ENCODE results near the gene FGGY. TPM values are rescaled to one million over a fixed set of nuclear protein-coding genes. Genes with fewer than 3 reads are reported as not detected.

Gene FGGY
- total and polyA plus RNA-seq, 8 donors, result 6.2 to 27.0 (median 16.0) TPM

GRCh38 chr1:59541161-59541560 is 244.3 kb downstream of the FGGY start:
- FAIRE-seq (no peak), DNase-seq (no peak), ATAC-seq (no peak)
- TF ChIP-seq CTCF (IDR thresholded peaks at IDR 0.05), result no peak
- intact Hi-C loops (cut with DNase I), result no loop called here
- H3K27ac ChIP-seq, result peak overlapping the region in 2 of 4 donors; percentile 86 to 89
- H3K36me3 ChIP-seq, result no peaks in the 10 kb centered on the region
- H3K27me3 ChIP-seq, result no peaks in the 10 kb centered on the region
- H3K4me3 ChIP-seq, result no peak overlapping the region
- H3K9me3 ChIP-seq, result no peaks in the 10 kb centered on the region
- 95 to 97% methylated on average over 2 of the region's 2 CpGs for WGBS, 2 donors
- peaks cover 14 to 30% (median 28%) of the 10 kb centered on the region in 3 donors for H3K4me1 ChIP-seq

- FAIRE-seq (no peak), ATAC-seq (peak in 1 of 4 donors; percentile 2), DNase-seq (no peak)
- WGBS, 2 donors, result 69 to 75% methylated on average over 3 of the region's 3 CpGs
- no peak for TF ChIP-seq CTCF (IDR thresholded peaks at IDR 0.05)
- peak overlapping the region in 3 of 4 donors; percentile 52 to 89 (median 86) for H3K27ac ChIP-seq
- H3K9me3 ChIP-seq, result no peaks in the 10 kb centered on the region
- H3K4me3 ChIP-seq, result no peak overlapping the region
- intact Hi-C loops (cut with DNase I), result no loop called here
- H3K27me3 ChIP-seq, result no peaks in the 10 kb centered on the region
- H3K4me1 ChIP-seq, result peaks cover 14 to 30% (median 28%) of the 10 kb centered on the region in 3 donors
- H3K36me3 ChIP-seq, result no peaks in the 10 kb centered on the region
These were observed 245.0 kb downstream of the FGGY start for GRCh38 chr1:59541891-59542290.

GRCh38 chr1:59543211-59543668 is 246.3 kb downstream of the FGGY start:
- ATAC-seq (peak; percentile 89 to 92 (median 90)), FAIRE-seq (no peak), DNase-seq (peak in 3 of 6 donors; percentile 24 to 41 (median 30))
- no peaks in the 10 kb centered on the region for H3K27me3 ChIP-seq
- H3K36me3 ChIP-seq, result no peaks in the 10 kb centered on the region
- peak overlapping the region; percentile 52 to 89 (median 70) for H3K27ac ChIP-seq
- intact Hi-C loops (cut with DNase I), result no loop called here
- WGBS, 2 donors, result 9 to 13% methylated on average over 5 of the region's 5 CpGs
- H3K9me3 ChIP-seq, result no peaks in the 10 kb centered on the region
- peaks cover 14 to 33% (median 28%) of the 10 kb centered on the region in 3 donors for H3K4me1 ChIP-seq
- H3K4me3 ChIP-seq, result no peak overlapping the region
- no peak for TF ChIP-seq CTCF (IDR thresholded peaks at IDR 0.05)

GRCh38 chr1:59544615-59545293 is 247.9 kb downstream of the FGGY start:
- H3K4me3 ChIP-seq, result no peak overlapping the region
- intact Hi-C loops (cut with DNase I), result no loop called here
- TF ChIP-seq CTCF (IDR thresholded peaks at IDR 0.05), result no peak
- no peak for FAIRE-seq
- no peaks in the 10 kb centered on the region for H3K9me3 ChIP-seq
- ATAC-seq, result peak in 1 of 4 donors; percentile 11
- H3K27me3 ChIP-seq, result no peaks in the 10 kb centered on the region
- H3K27ac ChIP-seq, result peak overlapping the region; percentile 40 to 89 (median 65)
- DNase-seq, result no peak
- peaks cover 14 to 37% (median 34%) of the 10 kb centered on the region in 3 donors for H3K4me1 ChIP-seq
- WGBS, 2 donors, result 93 to 98% methylated on average over 3 of the region's 3 CpGs
- H3K36me3 ChIP-seq, result no peaks in the 10 kb centered on the region

GRCh38 chr1:59545830-59546229 is 248.9 kb downstream of the FGGY start:
- DNase-seq (no peak), FAIRE-seq (no peak), ATAC-seq (no peak)
- TF ChIP-seq CTCF (IDR thresholded peaks at IDR 0.05), result no peak
- intact Hi-C loops (cut with DNase I), result no loop called here
- Histone ChIP-seq H3K27ac (peak overlapping the region in 2 of 4 donors; percentile 86 to 89), H3K4me1 (peaks cover 14 to 48% (median 36%) of the 10 kb centered on the region in 3 donors), H3K9me3 (no peaks in the 10 kb centered on the region), H3K4me3 (no peak overlapping the region), H3K36me3 (no peaks in the 10 kb centered on the region), H3K27me3 (no peaks in the 10 kb centered on the region)
- WGBS, 2 donors, result 27 to 33% methylated on average over 2 of the region's 2 CpGs
